ENCODE data around the gene SNX33. TPM values are rescaled to one million over a fixed set of nuclear protein-coding genes. Genes with fewer than 3 reads are reported as not detected.

The SNX33 gene
- total and polyA plus RNA-seq, 2 of the 13 experiments (the other 11 are each of a cell fraction or from before 2014, with no cell fraction given), result 11.0 to 11.6 TPM

DNA sequence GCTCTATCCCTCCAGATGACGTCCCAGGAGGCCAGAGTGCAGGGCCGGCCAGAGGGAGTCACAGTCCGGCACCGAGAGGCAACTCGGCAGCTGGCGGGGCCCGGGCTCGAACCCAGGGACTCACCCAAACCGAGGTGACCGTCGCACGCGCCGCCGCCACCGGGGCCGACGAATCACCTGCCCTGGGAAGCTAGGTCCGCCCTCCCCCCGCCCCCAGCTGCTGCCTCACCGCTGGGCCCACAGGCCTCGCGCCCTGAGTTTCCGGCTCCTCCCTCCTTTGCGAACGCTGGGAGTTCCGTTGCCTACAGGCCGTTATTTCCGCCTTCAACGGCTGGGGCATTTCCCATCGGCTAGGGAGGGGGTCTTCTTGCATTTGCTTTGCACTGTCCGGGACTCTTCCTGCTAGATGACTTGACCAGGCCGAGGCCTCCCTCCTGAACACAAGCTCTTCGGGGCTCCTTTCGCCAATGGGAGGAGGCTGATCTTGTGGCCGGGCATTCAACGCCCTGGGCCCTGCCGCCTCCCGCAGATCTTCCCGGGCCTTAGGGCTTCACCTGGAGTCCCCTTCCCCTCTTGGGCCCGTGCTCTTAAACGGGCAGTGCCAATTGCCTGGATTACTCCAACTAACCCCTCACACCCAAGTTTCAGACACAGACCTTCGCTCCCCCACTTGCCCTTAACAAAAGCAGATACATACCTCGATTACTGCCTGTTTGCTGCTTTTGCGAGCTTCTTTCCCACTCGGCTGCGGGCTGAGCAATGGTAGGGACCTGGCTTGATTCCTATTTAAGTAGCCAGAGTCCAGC, 22.0 kb upstream of the SNX33 start, which contains the start of gene SNUPN (continued):
- TF ChIP-seq TAF15 (IDR thresholded peaks at IDR 0.05; ENCODE audit: low read depth, low read length, poor library complexity, severe bottlenecking), result no peak
- no peak for TF ChIP-seq TBP (CRISPR knock-in tag; IDR thresholded peaks at IDR 0.05)
- peak; percentile 87; the same call in 1 of the 2 replicates for TF ChIP-seq SPEN (CRISPR knock-in tag; IDR thresholded peaks at IDR 0.05; ENCODE audit: low read depth)
- no peak for TF ChIP-seq MATR3 (CRISPR knock-in tag; IDR thresholded peaks at IDR 0.05)
- no peak for TF ChIP-seq ZNF569 (CRISPR knock-in tag; IDR thresholded peaks at IDR 0.05; ENCODE audit: borderline replicate concordance)
- TF ChIP-seq, protein P1, sequence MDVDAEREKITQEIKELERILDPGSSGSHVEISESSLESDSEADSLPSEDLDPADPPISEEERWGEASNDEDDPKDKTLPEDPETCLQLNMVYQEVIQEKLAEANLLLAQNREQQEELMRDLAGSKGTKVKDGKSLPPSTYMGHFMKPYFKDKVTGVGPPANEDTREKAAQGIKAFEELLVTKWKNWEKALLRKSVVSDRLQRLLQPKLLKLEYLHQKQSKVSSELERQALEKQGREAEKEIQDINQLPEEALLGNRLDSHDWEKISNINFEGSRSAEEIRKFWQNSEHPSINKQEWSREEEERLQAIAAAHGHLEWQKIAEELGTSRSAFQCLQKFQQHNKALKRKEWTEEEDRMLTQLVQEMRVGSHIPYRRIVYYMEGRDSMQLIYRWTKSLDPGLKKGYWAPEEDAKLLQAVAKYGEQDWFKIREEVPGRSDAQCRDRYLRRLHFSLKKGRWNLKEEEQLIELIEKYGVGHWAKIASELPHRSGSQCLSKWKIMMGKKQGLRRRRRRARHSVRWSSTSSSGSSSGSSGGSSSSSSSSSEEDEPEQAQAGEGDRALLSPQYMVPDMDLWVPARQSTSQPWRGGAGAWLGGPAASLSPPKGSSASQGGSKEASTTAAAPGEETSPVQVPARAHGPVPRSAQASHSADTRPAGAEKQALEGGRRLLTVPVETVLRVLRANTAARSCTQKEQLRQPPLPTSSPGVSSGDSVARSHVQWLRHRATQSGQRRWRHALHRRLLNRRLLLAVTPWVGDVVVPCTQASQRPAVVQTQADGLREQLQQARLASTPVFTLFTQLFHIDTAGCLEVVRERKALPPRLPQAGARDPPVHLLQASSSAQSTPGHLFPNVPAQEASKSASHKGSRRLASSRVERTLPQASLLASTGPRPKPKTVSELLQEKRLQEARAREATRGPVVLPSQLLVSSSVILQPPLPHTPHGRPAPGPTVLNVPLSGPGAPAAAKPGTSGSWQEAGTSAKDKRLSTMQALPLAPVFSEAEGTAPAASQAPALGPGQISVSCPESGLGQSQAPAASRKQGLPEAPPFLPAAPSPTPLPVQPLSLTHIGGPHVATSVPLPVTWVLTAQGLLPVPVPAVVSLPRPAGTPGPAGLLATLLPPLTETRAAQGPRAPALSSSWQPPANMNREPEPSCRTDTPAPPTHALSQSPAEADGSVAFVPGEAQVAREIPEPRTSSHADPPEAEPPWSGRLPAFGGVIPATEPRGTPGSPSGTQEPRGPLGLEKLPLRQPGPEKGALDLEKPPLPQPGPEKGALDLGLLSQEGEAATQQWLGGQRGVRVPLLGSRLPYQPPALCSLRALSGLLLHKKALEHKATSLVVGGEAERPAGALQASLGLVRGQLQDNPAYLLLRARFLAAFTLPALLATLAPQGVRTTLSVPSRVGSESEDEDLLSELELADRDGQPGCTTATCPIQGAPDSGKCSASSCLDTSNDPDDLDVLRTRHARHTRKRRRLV (CRISPR knock-in tag; IDR thresholded peaks at IDR 0.05), result peak; percentile 82; the same call in 1 of the 2 replicates
- TF ChIP-seq, protein P2, sequence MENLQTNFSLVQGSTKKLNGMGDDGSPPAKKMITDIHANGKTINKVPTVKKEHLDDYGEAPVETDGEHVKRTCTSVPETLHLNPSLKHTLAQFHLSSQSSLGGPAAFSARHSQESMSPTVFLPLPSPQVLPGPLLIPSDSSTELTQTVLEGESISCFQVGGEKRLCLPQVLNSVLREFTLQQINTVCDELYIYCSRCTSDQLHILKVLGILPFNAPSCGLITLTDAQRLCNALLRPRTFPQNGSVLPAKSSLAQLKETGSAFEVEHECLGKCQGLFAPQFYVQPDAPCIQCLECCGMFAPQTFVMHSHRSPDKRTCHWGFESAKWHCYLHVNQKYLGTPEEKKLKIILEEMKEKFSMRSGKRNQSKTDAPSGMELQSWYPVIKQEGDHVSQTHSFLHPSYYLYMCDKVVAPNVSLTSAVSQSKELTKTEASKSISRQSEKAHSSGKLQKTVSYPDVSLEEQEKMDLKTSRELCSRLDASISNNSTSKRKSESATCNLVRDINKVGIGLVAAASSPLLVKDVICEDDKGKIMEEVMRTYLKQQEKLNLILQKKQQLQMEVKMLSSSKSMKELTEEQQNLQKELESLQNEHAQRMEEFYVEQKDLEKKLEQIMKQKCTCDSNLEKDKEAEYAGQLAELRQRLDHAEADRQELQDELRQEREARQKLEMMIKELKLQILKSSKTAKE (CRISPR knock-in tag; IDR thresholded peaks at IDR 0.05; ENCODE audit: borderline replicate concordance), result no peak; the same call in 1 of the 2 replicates
- TF ChIP-seq CEBPG (CRISPR knock-in tag; IDR thresholded peaks at IDR 0.05), result no peak
- no peak for TF ChIP-seq ZNF616 (CRISPR knock-in tag; IDR thresholded peaks at IDR 0.05; ENCODE audit: low read depth)
- TF ChIP-seq, protein P3, sequence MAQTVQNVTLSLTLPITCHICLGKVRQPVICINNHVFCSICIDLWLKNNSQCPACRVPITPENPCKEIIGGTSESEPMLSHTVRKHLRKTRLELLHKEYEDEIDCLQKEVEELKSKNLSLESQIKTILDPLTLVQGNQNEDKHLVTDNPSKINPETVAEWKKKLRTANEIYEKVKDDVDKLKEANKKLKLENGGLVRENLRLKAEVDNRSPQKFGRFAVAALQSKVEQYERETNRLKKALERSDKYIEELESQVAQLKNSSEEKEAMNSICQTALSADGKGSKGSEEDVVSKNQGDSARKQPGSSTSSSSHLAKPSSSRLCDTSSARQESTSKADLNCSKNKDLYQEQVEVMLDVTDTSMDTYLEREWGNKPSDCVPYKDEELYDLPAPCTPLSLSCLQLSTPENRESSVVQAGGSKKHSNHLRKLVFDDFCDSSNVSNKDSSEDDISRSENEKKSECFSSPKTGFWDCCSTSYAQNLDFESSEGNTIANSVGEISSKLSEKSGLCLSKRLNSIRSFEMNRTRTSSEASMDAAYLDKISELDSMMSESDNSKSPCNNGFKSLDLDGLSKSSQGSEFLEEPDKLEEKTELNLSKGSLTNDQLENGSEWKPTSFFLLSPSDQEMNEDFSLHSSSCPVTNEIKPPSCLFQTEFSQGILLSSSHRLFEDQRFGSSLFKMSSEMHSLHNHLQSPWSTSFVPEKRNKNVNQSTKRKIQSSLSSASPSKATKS (CRISPR knock-in tag; IDR thresholded peaks at IDR 0.05), result peak; percentile 86; the same call in 1 of the 2 replicates
- TF ChIP-seq ZNF547 (CRISPR knock-in tag; IDR thresholded peaks at IDR 0.05), result no peak
- TF ChIP-seq HIVEP1 (CRISPR knock-in tag; IDR thresholded peaks at IDR 0.05), result peak; percentile 91
- TF ChIP-seq ZBTB1 (CRISPR knock-in tag; IDR thresholded peaks at IDR 0.05; ENCODE audit: borderline replicate concordance), result no peak
- TF ChIP-seq, protein P4, sequence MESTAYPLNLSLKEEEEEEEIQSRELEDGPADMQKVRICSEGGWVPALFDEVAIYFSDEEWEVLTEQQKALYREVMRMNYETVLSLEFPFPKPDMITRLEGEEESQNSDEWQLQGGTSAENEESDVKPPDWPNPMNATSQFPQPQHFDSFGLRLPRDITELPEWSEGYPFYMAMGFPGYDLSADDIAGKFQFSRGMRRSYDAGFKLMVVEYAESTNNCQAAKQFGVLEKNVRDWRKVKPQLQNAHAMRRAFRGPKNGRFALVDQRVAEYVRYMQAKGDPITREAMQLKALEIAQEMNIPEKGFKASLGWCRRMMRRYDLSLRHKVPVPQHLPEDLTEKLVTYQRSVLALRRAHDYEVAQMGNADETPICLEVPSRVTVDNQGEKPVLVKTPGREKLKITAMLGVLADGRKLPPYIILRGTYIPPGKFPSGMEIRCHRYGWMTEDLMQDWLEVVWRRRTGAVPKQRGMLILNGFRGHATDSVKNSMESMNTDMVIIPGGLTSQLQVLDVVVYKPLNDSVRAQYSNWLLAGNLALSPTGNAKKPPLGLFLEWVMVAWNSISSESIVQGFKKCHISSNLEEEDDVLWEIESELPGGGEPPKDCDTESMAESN (CRISPR knock-in tag; conservative IDR thresholded peaks at IDR 0.05), result peak; percentile 83
- TF ChIP-seq PCBP2 (optimal IDR thresholded peaks at IDR 0.05; ENCODE audit: low read depth, low read length, poor library complexity, severe bottlenecking), result no peak
- TF ChIP-seq ZSCAN20 (CRISPR knock-in tag; IDR thresholded peaks at IDR 0.05; ENCODE audit: borderline replicate concordance), result no peak
- TF ChIP-seq BRD4 (CRISPR knock-in tag; IDR thresholded peaks at IDR 0.05), result peak; percentile 74; the same call in 1 of the 2 replicates
